CD4-positive, alpha-beta T cell (primary cell): ENCODE data around the gene MRNIP. TPM values are rescaled to one million over a fixed set of nuclear protein-coding genes. Genes with fewer than 3 reads are reported as not detected.

ENCODE experiments used
- ATAC-seq: fragments of 200-7000 bp; cut with Tn5 transposase; one replicate; pipeline ENCODE4 v1.10.0; 2022; ENCODE audit warnings: mild to moderate bottlenecking; ENCODE audit not compliant: poor library complexity
- CTCF ChIA-PET: fragments of 350-600 bp; sonication (Branson Sonifier 250); formaldehyde crosslinking; loops from one replicate; lab custom pipeline; 2021; ENCODE audit warnings: antibody characterized with exemption, inconsistent platforms; lab: Charles Lee
- POLR2A ChIA-PET: fragments of 350-600 bp; sonication (Branson Sonifier 250); formaldehyde crosslinking; loops from one replicate; lab custom pipeline; 2021; ENCODE audit warnings: antibody characterized with exemption, inconsistent platforms; lab: Charles Lee
- DNase-seq, 14 experiments: peaks; one replicate each; pipeline ENCODE4 v3.0.0-alpha.2; 2013 to 2020; ENCODE audit warnings: mixed read lengths in 2 of 14
- H3K27ac ChIP-seq, 2 donors: one replicate each; pipeline versions ENCODE4 v1.5.1 to v1.7.0; 2013; ENCODE audit warnings: low read length in 2 of 2, low read depth in 1 of 2, mild to moderate bottlenecking in 1 of 2
- H3K27me3 ChIP-seq, 2 experiments: 1 replicate in 1 of 2; 2 replicates in 1 of 2; pipeline versions ENCODE4 v1.6.1 to v1.7.0; 2013; ENCODE audit warnings: low read length in 2 of 2, control low read depth in 1 of 2, mild to moderate bottlenecking in 1 of 2, moderate library complexity in 1 of 2; ENCODE audit not compliant: insufficient read depth in 2 of 2, control insufficient read depth in 1 of 2
- H3K36me3 ChIP-seq: one replicate; pipeline ENCODE4 v1.6.1; 2013; ENCODE audit warnings: low read length, control low read depth; ENCODE audit not compliant: insufficient read depth
- H3K4me1 ChIP-seq: one replicate; pipeline ENCODE4 v1.6.1; 2013; ENCODE audit warnings: low read length, control low read depth; ENCODE audit not compliant: insufficient read depth
- H3K4me3 ChIP-seq: one replicate; pipeline ENCODE4 v1.5.1; 2013; ENCODE audit warnings: mild to moderate bottlenecking, low read length, moderate library complexity
- H3K9me3 ChIP-seq, 2 experiments: 1 replicate in 1 of 2; 2 replicates in 1 of 2; pipeline versions ENCODE4 v1.6.1 to v1.7.0; 2013; ENCODE audit warnings: low read length in 2 of 2, mild to moderate bottlenecking in 2 of 2, control low read depth in 1 of 2, moderate library complexity in 1 of 2; ENCODE audit not compliant: control insufficient read depth in 1 of 2, insufficient read depth in 1 of 2
- H3K27ac Mint-ChIP-seq: one replicate; pipeline ENCODE4 v1.8.0; 2020; ENCODE audit warnings: mixed read lengths
- H3K27me3 Mint-ChIP-seq: one replicate; pipeline ENCODE4 v1.8.0; 2021; ENCODE audit warnings: mixed read lengths
- H3K36me3 Mint-ChIP-seq: one replicate; pipeline ENCODE4 v1.8.0; 2021; ENCODE audit warnings: low read depth, mixed read lengths
- H3K4me1 Mint-ChIP-seq: one replicate; pipeline ENCODE4 v1.8.0; 2021; ENCODE audit warnings: low read depth, mixed read lengths
- H3K4me3 Mint-ChIP-seq: one replicate; pipeline ENCODE4 v1.8.0; 2020; ENCODE audit warnings: mild to moderate bottlenecking, mixed read lengths
- H3K9me3 Mint-ChIP-seq: one replicate; pipeline ENCODE4 v1.8.0; 2020; ENCODE audit warnings: mixed read lengths
- intact Hi-C, 2 experiments: fragments of 100-400 bp; cut with DNase I in 1 of 2; cut with micrococcal nuclease in 1 of 2; formaldehyde crosslinking; loops; one replicate each; pipeline versions ENCODE4 v1.15.1 to v1.9.0; 2023 to 2025; cut with DNase I, micrococcal nuclease
- total RNA-seq, 174 experiments: library from RNA in 2 of 174; stranded (reverse) in 2 of 174; gene quantifications; one replicate each; pipeline ENCODE4 v1.2.3 and lab custom pipeline; 2021 to 2026
- TF ChIP-seq, protein P1 (sequence below): fragments of 200-600 bp; IDR thresholded peaks from one replicate; pipeline ENCODE4 v1.8.0; 2022; ENCODE audit warnings: antibody characterized with exemption, mild to moderate bottlenecking

MRNIP gene
- total RNA-seq, 2 experiments from 2014 or later = 31.8 to 32.8 TPM

DNA sequence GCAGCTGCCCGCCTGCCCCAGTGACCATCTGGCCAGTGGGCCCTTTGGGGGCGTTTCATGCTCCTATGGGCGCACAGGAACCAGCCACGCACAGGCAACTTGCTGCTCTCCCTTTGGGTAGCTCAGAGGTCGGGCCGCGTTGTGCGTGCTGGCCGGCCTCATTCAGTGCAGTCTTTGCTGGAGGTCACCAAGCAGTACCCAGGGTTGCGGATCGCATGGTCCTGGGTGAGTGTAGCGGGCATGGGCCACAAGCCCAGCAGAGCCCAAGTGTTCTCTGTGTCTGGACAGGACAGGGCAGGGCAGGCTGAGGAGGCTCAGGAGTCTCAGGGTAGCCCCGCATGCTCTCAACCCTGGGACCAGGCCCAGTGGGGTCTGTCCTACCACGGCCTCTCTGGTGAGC is 9.9 kb upstream of the MRNIP start:
- H3K4me1 Mint-ChIP-seq = no peaks in the 10 kb centered on the region
- ChIA-PET CTCF (no interaction called here), POLR2A (interaction anchor here (0.5 kb wide), 1 partner anchor 189 kb away, joined by 3 read pairs; no protein-coding TSS in a partner anchor)
- no peaks in the 10 kb centered on the region for H3K9me3 Mint-ChIP-seq
- peaks cover 55% of the 10 kb centered on the region for H3K36me3 ChIP-seq
- no peak for DNase-seq
- TF ChIP-seq, protein P1, sequence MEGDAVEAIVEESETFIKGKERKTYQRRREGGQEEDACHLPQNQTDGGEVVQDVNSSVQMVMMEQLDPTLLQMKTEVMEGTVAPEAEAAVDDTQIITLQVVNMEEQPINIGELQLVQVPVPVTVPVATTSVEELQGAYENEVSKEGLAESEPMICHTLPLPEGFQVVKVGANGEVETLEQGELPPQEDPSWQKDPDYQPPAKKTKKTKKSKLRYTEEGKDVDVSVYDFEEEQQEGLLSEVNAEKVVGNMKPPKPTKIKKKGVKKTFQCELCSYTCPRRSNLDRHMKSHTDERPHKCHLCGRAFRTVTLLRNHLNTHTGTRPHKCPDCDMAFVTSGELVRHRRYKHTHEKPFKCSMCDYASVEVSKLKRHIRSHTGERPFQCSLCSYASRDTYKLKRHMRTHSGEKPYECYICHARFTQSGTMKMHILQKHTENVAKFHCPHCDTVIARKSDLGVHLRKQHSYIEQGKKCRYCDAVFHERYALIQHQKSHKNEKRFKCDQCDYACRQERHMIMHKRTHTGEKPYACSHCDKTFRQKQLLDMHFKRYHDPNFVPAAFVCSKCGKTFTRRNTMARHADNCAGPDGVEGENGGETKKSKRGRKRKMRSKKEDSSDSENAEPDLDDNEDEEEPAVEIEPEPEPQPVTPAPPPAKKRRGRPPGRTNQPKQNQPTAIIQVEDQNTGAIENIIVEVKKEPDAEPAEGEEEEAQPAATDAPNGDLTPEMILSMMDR = no peak
- H3K27me3 ChIP-seq = no peaks in the 10 kb centered on the region
- no peak overlapping the region for H3K4me3 Mint-ChIP-seq
- no peaks in the 10 kb centered on the region for H3K9me3 ChIP-seq
- H3K27ac ChIP-seq = no peak overlapping the region
- H3K4me3 ChIP-seq = no peak overlapping the region
- peaks cover 49% of the 10 kb centered on the region for H3K36me3 Mint-ChIP-seq
- H3K27ac Mint-ChIP-seq = no peak overlapping the region
- no peaks in the 10 kb centered on the region for H3K4me1 ChIP-seq
- H3K27me3 Mint-ChIP-seq = no peaks in the 10 kb centered on the region
- ATAC-seq = no peak
- intact Hi-C loops = no loop called here

DNA sequence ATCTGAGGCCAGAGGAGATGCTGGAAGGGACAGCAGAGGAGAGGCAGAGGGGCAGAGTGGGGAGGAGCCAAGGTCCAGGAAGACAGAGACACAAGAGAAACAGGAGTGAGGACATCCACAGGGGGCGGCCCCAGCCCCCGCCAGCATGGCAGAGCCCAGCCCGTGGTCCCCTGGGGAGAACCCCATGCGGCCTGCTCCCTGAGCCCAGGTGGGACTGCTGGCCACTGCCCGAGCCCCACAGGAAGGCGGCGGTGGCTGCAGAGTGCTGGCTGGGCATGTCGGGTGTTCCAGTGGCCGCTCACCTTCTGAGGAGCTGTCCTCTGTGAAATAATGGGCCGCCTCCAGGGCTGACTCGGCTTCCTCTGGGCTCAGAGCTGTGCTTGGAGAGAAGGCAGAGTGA is 8.9 kb upstream of the MRNIP start:
- H3K27me3 ChIP-seq = no peaks in the 10 kb centered on the region
- Mint-ChIP-seq H3K4me3 (no peak overlapping the region), H3K36me3 (peaks cover 50% of the 10 kb centered on the region), H3K9me3 (no peaks in the 10 kb centered on the region), H3K27me3 (no peaks in the 10 kb centered on the region), H3K4me1 (no peaks in the 10 kb centered on the region), H3K27ac (no peak overlapping the region)
- no peaks in the 10 kb centered on the region for H3K4me1 ChIP-seq
- ChIA-PET POLR2A (no interaction called here), CTCF (no interaction called here)
- H3K36me3 ChIP-seq = peaks cover 51% of the 10 kb centered on the region
- ATAC-seq (no peak), DNase-seq (no peak)
- TF ChIP-seq, protein P1 = no peak
- H3K9me3 ChIP-seq = peaks cover 0 to 5% of the 10 kb centered on the region in 2 experiments
- no peak overlapping the region for H3K4me3 ChIP-seq
- intact Hi-C loops = no loop called here
- H3K27ac ChIP-seq = no peak overlapping the region

DNA sequence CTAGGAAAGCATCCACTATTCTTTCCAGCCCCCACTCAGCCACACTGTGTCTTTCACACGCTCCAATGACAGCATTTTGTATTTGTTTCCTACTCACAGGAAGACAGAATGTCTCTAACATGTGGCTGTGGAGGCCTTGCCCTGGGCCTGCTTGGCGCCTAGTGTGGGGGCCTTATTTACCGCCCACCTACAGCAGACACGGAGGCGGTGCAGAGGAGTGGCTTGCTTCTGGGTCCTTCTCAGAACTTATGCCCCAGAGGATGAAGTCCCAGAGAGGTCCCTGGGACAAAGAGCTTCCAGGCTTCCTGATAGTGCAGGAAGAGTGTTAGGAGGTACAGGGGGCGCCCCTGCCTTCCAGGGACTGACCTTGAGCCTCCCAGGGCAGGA is 8.5 kb upstream of the MRNIP start:
- Mint-ChIP-seq H3K4me3 (no peak overlapping the region), H3K27me3 (no peaks in the 10 kb centered on the region), H3K4me1 (no peaks in the 10 kb centered on the region), H3K9me3 (no peaks in the 10 kb centered on the region), H3K27ac (no peak overlapping the region), H3K36me3 (peaks cover 47% of the 10 kb centered on the region)
- Histone ChIP-seq H3K27ac (no peak overlapping the region), H3K9me3 (peaks cover 0 to 8% of the 10 kb centered on the region in 2 experiments), H3K36me3 (peaks cover 47% of the 10 kb centered on the region), H3K4me3 (no peak overlapping the region), H3K4me1 (no peaks in the 10 kb centered on the region), H3K27me3 (no peaks in the 10 kb centered on the region)
- POLR2A ChIA-PET = no interaction called here
- no peak for ATAC-seq
- DNase-seq = no peak
- CTCF ChIA-PET = no interaction called here
- TF ChIP-seq, protein P1 = no peak
- intact Hi-C loops = no loop called here
